ENCODE results near the gene EDN1. TPM values are rescaled to one million over a fixed set of nuclear protein-coding genes. Genes with fewer than 3 reads are reported as not detected.

The EDN1 gene
- total RNA-seq, 2 donors from 2014 or later = 2.7 to 25.4 TPM

- ATAC-seq (peak; percentile 19 to 62), DNase-seq (no peak)
- intact Hi-C loops (cut with DNase I) = no loop called here
These were observed 24.4 kb upstream of the EDN1 start for GRCh38 chr6:12265791-12266190.

GRCh38 chr6:12266571-12266970 is 23.6 kb upstream of the EDN1 start:
- intact Hi-C loops (cut with DNase I) = no loop called here
- ATAC-seq (no peak), DNase-seq (no peak)

GRCh38 chr6:12269110-12269509 is 21.1 kb upstream of the EDN1 start:
- intact Hi-C loops (cut with DNase I) = no loop called here
- ATAC-seq (no peak), DNase-seq (no peak)

GRCh38 chr6:12270551-12271230 is 19.5 kb upstream of the EDN1 start:
- DNase-seq (no peak), ATAC-seq (no peak)
- intact Hi-C loops (cut with DNase I) = no loop called here

- no peak for ATAC-seq
- DNase-seq = no peak
- intact Hi-C loops (cut with DNase I) = no loop called here
These were observed 18.6 kb upstream of the EDN1 start for GRCh38 chr6:12271594-12271993.

- intact Hi-C loops (cut with DNase I) = no loop called here
- no peak for DNase-seq
- ATAC-seq = no peak
These were observed 18.2 kb upstream of the EDN1 start for GRCh38 chr6:12271997-12272396.

- DNase-seq (no peak), ATAC-seq (no peak)
- intact Hi-C loops (cut with DNase I) = no loop called here
These were observed 15.1 kb upstream of the EDN1 start for GRCh38 chr6:12275107-12275506.

GRCh38 chr6:12276930-12277315 is 13.2 kb upstream of the EDN1 start:
- DNase-seq (no peak), ATAC-seq (no peak)
- intact Hi-C loops (cut with DNase I) = no loop called here

- no peak for ATAC-seq
- intact Hi-C loops (cut with DNase I) = no loop called here
- no peak for DNase-seq
These were observed 12.8 kb upstream of the EDN1 start for GRCh38 chr6:12277386-12277785.

- intact Hi-C loops (cut with DNase I) = no loop called here
- ATAC-seq (no peak), DNase-seq (no peak)
These were observed 11.2 kb upstream of the EDN1 start for GRCh38 chr6:12278915-12279314.

GRCh38 chr6:12279322-12280091 is 10.7 kb upstream of the EDN1 start:
- intact Hi-C loops (cut with DNase I) = loop anchor here in 1 of 2 donors (10.0 kb wide), 1 partner anchor 695 kb away; no protein-coding TSS in a partner anchor
- DNase-seq (no peak), ATAC-seq (no peak)

- no peak for DNase-seq
- intact Hi-C loops (cut with DNase I) = loop anchor here in 1 of 2 donors (10.0 kb wide), 1 partner anchor 696 kb away; no protein-coding TSS in a partner anchor
- no peak for ATAC-seq
These were observed 9.7 kb upstream of the EDN1 start for GRCh38 chr6:12280458-12280857.

- ATAC-seq = no peak
- no peak for DNase-seq
- intact Hi-C loops (cut with DNase I) = loop anchor here in 1 of 2 donors (10.0 kb wide), 1 partner anchor 696 kb away; no protein-coding TSS in a partner anchor
These were observed 9.3 kb upstream of the EDN1 start for GRCh38 chr6:12280902-12281301.

GRCh38 chr6:12283904-12284303 is 6.3 kb upstream of the EDN1 start:
- ATAC-seq (no peak), DNase-seq (no peak)
- intact Hi-C loops (cut with DNase I) = loop anchor here in 1 of 2 donors (10.0 kb wide), 1 partner anchor 699 kb away; no protein-coding TSS in a partner anchor

GRCh38 chr6:12286373-12287110 is 3.6 kb upstream of the EDN1 start:
- ATAC-seq (no peak), DNase-seq (no peak)
- intact Hi-C loops (cut with DNase I) = loop anchor here in 1 of 2 donors (10.0 kb wide), 1 partner anchor 702 kb away; no protein-coding TSS in a partner anchor

- DNase-seq = no peak
- no peak for ATAC-seq
- intact Hi-C loops (cut with DNase I) = loop anchor here in 1 of 2 donors (10.0 kb wide), 1 partner anchor 703 kb away; no protein-coding TSS in a partner anchor
These were observed 1.9 kb upstream of the EDN1 start for GRCh38 chr6:12288211-12288618.

GRCh38 chr6:12288914-12289313 is 1.2 kb upstream of the EDN1 start:
- intact Hi-C loops (cut with DNase I) = loop anchor here in 1 of 2 donors (10.0 kb wide), 1 partner anchor 704 kb away; no protein-coding TSS in a partner anchor
- DNase-seq = no peak
- no peak for ATAC-seq

- intact Hi-C loops (cut with DNase I) = loop anchor here in 1 of 2 donors (10.0 kb wide), 1 partner anchor 705 kb away; no protein-coding TSS in a partner anchor
- peak; percentile 35 to 53 for ATAC-seq
- DNase-seq = no peak
These were observed 719 bp upstream of the EDN1 start for GRCh38 chr6:12289365-12289919.

Data from left cardiac atrium (tissue), 4 donors.